HPDE6-E6E7 (cell line): ENCODE data around the gene EXOG.

Experiments
- DNase-seq: peaks from one replicate; pipeline ENCODE4 v3.0.0; 2011; ENCODE audit warnings: missing footprints; ENCODE audit errors: extremely low spot score

The EXOG gene

DNA sequence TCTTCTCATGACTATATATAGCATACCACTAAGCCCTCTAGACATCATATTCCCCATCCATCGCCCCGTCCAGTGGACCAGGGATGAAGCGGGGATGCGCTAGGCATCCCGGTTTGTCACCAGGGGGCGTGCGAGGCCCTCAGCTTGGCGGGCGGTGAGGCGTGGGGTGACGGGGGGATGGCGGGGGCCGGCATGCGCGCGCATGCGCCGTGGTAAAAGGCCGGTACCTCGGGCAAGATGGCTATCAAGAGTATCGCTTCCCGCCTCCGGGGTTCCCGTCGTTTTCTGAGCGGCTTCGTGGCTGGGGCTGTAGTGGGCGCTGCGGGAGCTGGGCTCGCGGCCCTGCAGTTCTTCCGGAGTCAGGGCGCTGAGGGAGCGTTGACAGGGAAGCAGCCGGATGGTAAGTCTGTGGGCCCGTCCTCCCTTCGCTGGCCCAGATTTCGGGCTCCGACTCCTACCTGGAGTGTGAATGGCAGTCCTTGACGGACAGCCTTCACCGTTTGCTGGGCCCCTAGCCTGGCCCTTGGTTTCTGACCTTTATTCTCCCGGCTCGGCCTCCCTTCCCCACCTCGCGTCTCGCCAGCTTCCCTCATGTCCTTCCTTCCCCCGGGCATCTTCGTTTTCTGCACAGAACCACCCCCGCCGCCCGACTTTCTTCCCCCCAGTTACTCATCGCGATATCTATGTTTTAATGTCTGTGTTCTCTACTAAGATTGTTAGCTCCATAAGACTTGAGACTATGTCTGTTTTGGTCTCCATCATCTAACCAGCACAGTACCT is at the start of gene EXOG:
TSS of gene EXOG (plus strand) at position 210 of the 780 bp plus-strand sequence. CDS start at position 238, 28 bp downstream.
- DNase-seq = peak; percentile 79

DNA sequence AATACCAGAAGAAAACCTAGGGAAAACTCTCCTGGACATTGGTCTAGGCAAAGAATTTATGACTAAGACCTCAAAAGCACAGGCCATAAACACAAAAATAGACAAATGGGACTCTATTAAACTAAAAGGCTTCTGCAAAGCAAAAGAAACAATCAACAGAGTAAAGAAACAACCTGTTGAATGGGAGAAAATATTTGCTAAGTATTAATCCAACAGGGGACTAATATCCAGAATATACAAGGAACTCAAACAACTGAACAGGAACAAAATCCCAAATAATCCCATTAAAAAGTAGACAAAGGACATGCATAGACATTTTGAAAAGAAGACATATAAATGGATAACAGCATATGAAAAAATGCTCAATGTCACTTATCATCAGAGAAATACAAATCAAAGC is 49.3 kb upstream of the EXOG start:
- DNase-seq = no peak

GRCh38 chr3:38450853-38451252 is 45.3 kb upstream of the EXOG start:
- no peak for DNase-seq

DNA sequence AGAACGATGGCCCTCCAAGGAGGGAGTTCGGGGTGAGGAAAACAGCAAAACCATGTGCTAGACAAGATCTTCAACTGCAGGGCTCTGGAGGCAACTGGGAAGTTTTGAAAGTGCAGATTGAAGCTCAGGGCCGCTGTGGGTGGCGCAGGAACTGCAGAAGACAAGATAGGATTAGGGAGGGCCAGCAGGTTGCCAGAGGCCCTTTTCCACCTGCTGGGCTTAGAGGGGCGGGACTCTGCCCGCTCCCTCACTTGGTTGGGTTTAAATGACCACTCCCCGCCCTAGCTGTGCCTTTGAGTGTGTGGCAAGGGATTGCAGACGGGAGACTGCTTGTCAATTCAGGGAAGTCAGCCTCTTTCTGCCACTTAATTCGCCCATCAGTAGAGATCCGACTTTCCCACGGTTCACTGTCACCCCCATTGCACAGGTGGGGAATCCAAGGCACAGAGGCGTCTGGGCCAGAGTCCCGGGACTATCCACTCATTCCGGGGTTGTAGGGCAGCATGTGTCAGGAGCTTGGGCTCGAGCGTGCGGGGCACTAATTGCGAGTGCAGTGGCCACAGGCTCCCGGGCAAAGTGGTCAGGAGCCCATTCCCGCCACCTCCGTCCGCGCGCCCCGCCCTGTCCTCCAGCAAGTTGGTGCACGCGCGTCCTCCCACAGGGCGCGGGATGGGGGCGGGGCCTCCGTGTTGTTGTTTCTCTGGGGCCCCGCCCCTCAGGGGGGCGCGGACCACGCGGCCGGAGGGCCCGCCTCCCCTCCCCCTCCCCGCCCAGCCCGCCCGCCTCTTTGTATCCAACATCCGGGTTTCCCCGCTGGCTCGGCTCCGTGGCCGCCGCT is 42.8 kb upstream of the EXOG start, which contains the start of gene ACVR2B:
TSS of gene ACVR2B (plus strand) at position 816 of the 838 bp plus-strand sequence. CDS start 433 bp downstream, outside the sequence.
- DNase-seq = peak; percentile 20

DNA sequence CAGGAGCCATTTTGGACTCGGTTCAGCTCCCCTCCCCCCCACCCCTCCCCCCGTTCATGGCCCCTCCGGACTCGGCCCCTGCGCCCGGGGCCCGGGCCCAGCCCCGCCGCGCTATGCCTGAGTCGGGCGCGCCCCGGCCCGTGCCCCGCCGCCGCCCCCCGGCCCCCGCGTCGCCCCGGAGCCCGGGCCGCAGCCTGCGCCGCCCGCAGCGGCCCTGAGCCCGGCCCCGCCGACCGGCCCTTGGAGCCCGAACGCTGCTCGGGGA is 42.3 kb upstream of the EXOG start:
- DNase-seq = no peak

- no peak for DNase-seq
Measured at GRCh38 chr3:38454178-38454883, 41.8 kb upstream of the EXOG start.

- DNase-seq = peak; percentile 21
Measured at GRCh38 chr3:38454884-38455638, 41.1 kb upstream of the EXOG start.

- no peak for DNase-seq
Measured at GRCh38 chr3:38455639-38456430, 40.3 kb upstream of the EXOG start.

DNA sequence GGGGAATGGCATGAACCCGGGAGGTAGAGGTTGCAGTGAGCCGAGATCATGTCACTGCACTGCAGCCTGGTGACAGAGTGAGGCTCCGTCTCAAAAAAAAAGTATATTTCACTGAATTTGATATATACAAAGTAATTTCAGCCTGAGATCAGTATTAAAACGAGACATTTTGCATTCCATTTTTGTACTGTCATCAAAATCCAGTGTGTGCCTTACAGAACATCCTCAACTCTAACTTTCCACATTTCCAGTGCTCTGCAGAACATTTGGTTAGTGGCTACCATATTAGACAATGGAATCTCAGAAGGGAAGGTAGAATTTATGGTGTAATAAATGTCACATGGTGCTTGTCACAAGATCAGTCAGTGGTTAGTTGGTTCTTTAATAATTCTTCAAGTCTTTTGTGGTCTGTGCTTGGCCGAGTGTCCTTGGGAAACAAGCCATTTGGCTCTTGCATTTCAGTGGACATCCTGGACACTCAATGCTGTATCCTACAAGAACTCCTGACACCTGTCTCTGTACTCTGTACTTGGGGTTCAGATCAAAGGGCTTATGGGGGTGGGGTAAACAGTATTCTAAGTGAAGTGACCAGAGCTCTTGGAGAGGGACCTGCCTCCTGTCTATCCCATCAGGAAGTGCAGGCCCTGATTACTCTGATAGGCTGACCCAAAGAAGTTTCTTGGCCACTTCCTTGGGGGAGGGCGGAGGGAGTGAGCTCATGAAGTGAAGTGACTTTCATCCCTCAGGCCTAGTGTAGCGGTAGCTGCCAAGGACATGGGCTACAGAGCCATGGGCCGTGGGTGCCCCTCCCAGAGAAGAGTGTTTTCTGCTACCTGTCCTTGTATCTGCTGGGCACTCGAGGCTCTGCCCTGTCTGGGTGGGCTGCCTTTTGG is 38.8 kb upstream of the EXOG start:
- no peak for DNase-seq

GRCh38 chr3:38458796-38459498 is 37.2 kb upstream of the EXOG start:
- DNase-seq = peak; percentile 20

- DNase-seq = no peak
Measured at GRCh38 chr3:38459499-38460048, 36.6 kb upstream of the EXOG start.

DNA sequence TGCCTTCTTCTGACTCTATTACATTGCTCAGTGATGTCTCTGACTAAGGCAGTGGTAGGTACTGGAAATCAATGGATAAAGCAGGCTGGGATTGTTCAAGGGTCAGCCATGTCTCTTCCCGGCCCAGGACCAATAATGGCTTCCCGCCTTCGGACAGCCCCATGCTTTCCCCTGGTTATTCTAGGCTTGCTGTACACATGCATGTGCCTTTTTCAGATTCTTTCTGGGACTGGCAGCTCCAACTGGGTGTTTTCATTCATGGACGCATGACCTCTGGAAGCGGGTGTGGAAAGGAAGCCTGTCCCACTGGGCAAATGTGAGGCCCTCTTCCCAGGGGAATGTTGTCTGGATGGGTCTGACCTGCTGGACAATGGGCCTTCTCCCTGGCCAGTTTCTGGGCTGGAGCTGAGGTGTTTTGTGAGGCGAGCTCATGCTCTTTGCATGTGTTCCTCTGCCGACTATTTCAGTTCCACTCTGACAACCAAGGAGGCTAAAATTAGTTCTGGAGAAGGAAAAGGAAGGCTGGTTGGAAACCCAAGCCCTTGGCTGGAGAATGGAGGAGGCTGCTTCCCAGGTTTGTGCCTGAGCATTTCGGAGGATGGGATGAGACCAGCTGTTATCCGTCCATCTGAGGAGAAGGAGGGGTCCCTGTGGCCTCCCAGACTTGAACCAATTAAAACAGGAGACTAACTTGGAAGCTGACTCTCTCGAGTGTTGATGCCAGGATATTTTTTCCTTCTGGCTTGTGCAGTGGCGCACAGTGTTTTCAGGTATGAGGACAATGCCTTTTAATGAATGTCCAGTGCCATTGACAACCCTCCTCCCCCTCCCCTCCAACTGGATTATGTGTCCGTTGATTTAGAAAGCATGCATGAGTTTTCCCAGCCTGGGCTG is 35.5 kb upstream of the EXOG start:
- no peak for DNase-seq

DNA sequence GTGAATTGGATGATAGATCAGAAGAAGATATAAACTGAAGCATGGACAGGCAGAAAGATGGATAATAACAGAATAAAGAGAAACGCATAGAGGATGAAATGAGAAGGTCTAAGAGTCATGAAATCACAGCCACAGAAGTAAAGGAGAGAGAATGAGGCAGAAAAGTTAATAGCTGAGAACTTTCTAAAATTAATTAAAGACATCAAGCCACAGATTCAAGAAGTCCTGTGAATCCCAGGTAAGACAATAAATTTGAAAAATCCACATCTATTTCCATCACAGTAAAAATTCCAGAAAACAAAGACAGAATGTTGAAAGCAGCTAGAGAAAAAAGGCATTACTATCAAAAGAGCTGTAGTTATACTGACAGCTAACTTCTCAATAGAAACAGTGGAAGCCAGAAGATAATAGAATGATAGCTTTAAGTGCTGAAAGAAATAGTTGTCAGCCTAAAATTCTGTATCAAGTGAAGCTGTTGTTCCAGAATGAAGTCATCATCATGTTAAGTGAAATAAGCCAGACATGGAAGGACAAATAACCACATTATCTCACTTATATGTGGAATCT is 30.5 kb upstream of the EXOG start:
- no peak for DNase-seq

- no peak for DNase-seq
Measured at GRCh38 chr3:38468765-38469164, 27.4 kb upstream of the EXOG start.

DNA sequence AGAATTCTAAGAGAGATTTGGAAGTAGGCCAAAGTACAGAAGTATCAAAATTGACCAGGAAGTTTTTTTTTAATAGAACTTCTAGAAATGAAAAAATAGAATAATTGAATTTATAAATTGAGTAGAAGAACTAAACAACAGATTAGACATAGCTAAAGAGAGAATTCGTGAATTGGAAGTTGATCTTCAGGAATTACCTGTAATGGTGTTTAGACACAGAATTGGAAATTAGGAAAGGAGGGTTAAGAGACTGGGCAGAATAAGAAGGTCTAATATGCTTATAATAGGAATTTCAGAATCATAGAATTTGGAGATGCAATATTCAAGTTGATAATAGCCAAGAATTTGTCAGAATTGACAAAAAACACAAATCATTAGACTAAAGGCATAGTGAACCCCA is 26.3 kb upstream of the EXOG start:
- DNase-seq = no peak

GRCh38 chr3:38471260-38471857 is 24.8 kb upstream of the EXOG start:
- DNase-seq = no peak

DNA sequence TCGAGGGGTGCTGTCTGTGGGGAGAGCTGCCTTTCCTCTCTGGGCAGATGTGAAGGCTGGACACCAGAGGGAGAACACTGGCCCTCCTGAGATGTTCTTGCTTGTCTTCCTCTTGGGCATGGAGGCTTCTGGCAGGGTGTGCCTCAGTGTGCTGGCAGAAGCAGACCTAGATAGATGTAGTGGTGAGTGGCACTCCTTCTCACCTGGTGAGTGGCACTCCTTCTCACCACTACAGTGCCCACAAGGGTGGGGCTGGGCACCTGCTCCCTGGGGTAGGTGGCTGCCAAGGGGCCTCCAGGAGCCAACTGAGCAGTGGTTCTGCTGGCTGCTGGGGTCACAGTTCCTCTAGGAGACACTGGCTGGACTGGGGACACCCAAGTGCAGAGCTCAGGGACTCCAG is 23.8 kb upstream of the EXOG start:
- no peak for DNase-seq
